ENCODE measurements around the gene HLX. TPM values are rescaled to one million over a fixed set of nuclear protein-coding genes. Genes with fewer than 3 reads are reported as not detected.

The HLX gene
- total RNA-seq, 1 donor from 2014 or later, result 18.5 TPM

DNA sequence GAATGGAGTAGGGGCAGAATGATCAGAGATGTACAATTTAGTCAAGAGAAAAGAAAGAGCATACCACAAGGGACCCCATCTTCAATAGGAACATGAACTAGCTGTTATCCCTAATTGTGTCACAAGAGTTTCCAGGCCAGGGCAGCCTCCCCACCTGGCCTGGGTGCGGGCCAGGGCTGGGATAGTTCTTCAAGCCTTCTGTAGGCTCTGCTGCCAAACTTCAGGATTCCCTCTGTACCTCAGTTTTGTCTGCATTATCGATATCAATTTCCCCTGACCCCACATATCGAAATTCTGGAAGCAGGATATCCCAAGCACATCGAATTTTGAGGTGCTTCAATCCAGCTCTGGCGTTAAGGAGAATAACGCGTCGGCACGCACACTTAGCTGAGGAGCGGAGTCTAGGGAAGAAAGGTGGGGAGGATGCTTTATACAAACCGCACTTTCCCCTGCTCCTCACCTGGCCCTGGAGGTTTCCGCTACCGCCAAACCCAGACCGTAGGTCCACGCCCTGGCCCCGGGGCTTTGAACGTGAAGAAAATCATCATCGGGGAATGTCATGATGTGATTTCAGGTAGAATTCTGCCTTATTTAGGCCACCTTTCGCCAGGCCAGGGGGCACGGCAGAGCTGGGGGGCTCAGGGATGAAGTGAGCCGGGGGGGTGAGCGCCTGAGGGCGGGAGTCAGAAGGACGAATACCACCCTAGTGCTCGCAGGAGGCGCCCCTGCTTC, 7.4 kb downstream of the HLX start:
- Histone ChIP-seq H3K27me3 (ENCODE audit: low read depth) (peaks cover 40% of the 10 kb centered on the region), H3K36me3 (peaks cover 34% of the 10 kb centered on the region), H3K4me1 (peaks cover 25% of the 10 kb centered on the region), H3K9me3 (no peaks in the 10 kb centered on the region), H3K4me3 (no peak overlapping the region), H3K27ac (no peak overlapping the region)
- no peak for ATAC-seq
- no peak for DNase-seq
- intact Hi-C loops (cut with DNase I), result no loop called here
- TF ChIP-seq, protein P1, sequence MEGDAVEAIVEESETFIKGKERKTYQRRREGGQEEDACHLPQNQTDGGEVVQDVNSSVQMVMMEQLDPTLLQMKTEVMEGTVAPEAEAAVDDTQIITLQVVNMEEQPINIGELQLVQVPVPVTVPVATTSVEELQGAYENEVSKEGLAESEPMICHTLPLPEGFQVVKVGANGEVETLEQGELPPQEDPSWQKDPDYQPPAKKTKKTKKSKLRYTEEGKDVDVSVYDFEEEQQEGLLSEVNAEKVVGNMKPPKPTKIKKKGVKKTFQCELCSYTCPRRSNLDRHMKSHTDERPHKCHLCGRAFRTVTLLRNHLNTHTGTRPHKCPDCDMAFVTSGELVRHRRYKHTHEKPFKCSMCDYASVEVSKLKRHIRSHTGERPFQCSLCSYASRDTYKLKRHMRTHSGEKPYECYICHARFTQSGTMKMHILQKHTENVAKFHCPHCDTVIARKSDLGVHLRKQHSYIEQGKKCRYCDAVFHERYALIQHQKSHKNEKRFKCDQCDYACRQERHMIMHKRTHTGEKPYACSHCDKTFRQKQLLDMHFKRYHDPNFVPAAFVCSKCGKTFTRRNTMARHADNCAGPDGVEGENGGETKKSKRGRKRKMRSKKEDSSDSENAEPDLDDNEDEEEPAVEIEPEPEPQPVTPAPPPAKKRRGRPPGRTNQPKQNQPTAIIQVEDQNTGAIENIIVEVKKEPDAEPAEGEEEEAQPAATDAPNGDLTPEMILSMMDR (IDR thresholded peaks at IDR 0.05), result no peak

DNA sequence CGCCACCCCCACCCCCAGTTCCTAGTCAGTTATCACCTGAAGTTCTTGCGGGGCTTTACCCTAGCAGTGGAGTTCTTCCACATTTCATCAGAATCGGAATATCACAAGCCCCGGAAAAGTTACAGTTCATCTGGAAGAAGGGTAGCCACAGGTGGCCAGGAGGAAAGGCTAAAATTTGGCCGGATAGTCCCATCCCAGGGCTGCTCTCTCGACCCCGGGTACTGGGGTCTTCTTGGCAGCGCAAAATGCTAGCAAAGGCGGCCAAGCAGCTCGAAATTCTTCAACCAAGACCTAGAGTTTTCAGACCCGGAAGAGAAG, 7.9 kb downstream of the HLX start:
- Histone ChIP-seq H3K27ac (no peak overlapping the region), H3K4me3 (no peak overlapping the region), H3K36me3 (peaks cover 34% of the 10 kb centered on the region), H3K9me3 (no peaks in the 10 kb centered on the region), H3K4me1 (peaks cover 22% of the 10 kb centered on the region), H3K27me3 (ENCODE audit: low read depth) (peaks cover 45% of the 10 kb centered on the region)
- intact Hi-C loops (cut with DNase I), result no loop called here
- no peak for ATAC-seq
- no peak for DNase-seq
- TF ChIP-seq, protein P1 (IDR thresholded peaks at IDR 0.05), result no peak

DNA sequence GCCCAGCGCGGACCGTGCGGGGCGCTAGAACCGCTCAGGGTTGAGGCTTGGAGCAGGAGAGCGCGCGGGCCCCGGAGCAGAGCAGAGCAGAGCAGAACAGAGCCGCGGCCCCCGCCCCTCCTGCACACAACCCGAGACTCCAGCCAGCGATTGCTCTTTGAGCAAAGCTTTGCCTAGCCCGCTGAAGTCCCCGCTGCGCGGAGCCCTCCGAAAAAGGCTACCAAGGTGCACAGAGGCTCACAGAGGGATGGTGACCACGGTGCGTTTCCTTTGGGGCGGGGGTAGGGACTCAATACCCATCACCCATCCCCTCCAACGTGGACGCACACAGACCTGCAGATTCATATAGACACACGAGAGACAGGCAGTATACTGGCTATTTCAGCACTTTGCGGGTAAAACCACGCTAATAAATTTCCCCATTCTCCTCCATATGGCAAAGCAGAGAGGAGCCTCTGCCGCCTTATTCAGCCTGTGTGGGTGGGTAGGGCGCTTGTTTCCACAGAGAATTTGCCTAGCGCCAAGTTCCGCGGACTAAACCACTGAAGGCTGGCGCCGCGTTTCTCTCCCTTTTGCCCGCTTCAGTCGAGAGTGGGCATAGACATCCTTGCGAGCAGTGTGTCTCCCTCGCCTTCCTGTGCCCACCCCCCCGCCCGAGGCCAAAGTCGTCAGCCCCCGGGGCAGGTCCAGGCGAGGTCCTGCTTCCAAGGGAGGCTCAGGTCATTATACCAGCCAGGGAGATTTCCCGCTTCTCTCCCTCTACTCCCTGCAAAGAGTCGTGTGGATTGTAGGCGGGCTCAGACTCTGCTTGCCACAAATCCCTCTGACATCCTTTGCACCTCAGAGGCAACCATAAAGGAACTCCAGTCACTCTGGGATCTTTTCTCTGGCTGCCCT, 8.5 kb downstream of the HLX start:
- TF ChIP-seq, protein P1 (IDR thresholded peaks at IDR 0.05), result no peak
- Histone ChIP-seq H3K4me1 (peaks cover 16% of the 10 kb centered on the region), H3K27ac (no peak overlapping the region), H3K9me3 (no peaks in the 10 kb centered on the region), H3K27me3 (ENCODE audit: low read depth) (peaks cover 51% of the 10 kb centered on the region), H3K36me3 (peaks cover 34% of the 10 kb centered on the region), H3K4me3 (peak overlapping the region; percentile 14)
- DNase-seq (no peak), ATAC-seq (peak; percentile 31 to 61)
- intact Hi-C loops (cut with DNase I), result no loop called here

DNA sequence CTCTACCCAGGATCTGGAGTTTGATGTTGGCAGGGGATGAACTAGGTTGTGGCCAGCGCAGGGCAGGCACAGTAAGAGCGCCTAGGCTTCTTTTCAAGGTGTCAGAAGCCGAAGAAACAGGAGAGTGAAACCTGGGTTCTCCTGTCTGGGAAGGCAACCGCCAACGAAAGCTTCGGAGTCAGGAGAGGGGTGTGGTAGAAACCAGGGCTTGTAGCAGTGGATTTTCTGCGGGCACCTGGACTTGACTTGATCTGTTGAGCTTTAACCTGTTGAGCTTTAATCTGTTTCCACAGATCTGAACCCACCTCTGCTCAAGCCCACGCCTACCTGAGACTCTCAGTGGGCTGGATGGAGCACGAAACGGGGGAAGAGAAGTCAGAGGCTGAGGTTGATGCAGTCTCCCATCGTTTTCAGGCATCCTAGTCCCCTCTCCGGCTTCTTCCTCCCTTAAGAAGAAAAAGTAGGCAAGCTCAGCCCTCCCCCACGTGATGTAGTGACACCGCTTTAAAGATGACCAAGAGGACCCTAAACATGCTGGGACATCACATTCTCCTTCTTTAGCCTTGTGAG, 9.3 kb downstream of the HLX start:
- Histone ChIP-seq H3K4me3 (no peak overlapping the region), H3K27me3 (ENCODE audit: low read depth) (peaks cover 58% of the 10 kb centered on the region), H3K9me3 (no peaks in the 10 kb centered on the region), H3K4me1 (peaks cover 11% of the 10 kb centered on the region), H3K27ac (no peak overlapping the region), H3K36me3 (peaks cover 31% of the 10 kb centered on the region)
- DNase-seq (no peak), ATAC-seq (no peak)
- TF ChIP-seq, protein P1 (IDR thresholded peaks at IDR 0.05), result no peak
- intact Hi-C loops (cut with DNase I), result no loop called here

- H3K36me3 ChIP-seq, result peaks cover 23% of the 10 kb centered on the region
- intact Hi-C loops (cut with DNase I), result no loop called here
- TF ChIP-seq, protein P1 (IDR thresholded peaks at IDR 0.05), result no peak
- H3K9me3 ChIP-seq, result no peaks in the 10 kb centered on the region
- ATAC-seq (no peak), DNase-seq (no peak)
- H3K4me1 ChIP-seq, result peaks cover 15% of the 10 kb centered on the region
- peaks cover 67% of the 10 kb centered on the region for H3K27me3 ChIP-seq (ENCODE audit: low read depth)
- no peak overlapping the region for H3K27ac ChIP-seq
- no peak overlapping the region for H3K4me3 ChIP-seq
Measured at GRCh38 chr1:220889333-220889732, 10.1 kb downstream of the HLX start.
